ENCODE measurements around the gene CADM1.
A peak's percentile ranks its signal among the peaks of the same experiment; 100 is the strongest.

The CADM1 gene

DNA sequence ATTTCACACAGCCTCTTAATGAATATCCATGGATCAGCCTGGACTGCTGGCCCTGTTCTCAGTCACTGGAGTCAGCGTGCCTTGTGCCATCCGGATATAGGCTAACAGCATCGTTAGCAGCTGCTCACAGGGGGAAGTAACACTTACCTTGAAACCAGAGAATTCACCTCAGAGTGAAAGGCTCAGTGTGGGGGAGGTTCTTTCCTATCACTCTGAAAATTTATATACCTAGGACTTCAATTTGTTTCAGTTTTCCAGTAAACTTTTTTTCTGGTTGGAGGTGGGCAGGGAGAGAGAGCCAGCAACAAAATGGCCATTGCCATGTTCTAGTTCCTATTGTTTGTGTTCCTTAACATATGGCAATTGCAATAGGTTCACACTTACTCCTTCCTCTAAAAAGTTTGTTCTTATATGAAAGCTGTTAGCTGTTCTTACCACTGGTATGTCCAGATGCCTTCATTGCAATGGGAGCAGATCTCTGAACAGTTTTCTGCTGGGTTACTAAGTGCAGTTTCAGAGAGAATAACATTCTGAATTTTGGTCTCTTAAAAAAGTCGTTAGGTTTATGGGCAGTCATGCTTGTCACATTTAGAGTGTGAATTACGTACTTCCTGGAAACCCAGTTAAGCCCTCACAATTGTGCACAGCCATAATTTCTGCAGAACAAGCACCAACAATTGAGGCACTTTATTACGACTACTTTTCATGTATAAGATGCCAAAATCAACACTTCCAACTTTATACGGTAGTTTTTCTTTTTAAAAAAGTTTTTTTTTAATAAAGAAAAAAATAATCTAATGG, 247.6 kb downstream of the CADM1 start:
- in situ Hi-C loops (cut with MboI; ENCODE audit: low sequenced_read_pairs): no loop called here
- Histone ChIP-seq H3K9me3 (no peaks in the 10 kb centered on the region), H3K4me3 (no peak overlapping the region), H3K36me3 (replicated peaks) (no peaks in the 10 kb centered on the region), H3K27me3 (ENCODE audit: low read depth) (no peaks in the 10 kb centered on the region), H3K4me1 (peaks cover 8% of the 10 kb centered on the region)
- DNase-seq (ENCODE audit: low spot score in 2 of 2): no peak

DNA sequence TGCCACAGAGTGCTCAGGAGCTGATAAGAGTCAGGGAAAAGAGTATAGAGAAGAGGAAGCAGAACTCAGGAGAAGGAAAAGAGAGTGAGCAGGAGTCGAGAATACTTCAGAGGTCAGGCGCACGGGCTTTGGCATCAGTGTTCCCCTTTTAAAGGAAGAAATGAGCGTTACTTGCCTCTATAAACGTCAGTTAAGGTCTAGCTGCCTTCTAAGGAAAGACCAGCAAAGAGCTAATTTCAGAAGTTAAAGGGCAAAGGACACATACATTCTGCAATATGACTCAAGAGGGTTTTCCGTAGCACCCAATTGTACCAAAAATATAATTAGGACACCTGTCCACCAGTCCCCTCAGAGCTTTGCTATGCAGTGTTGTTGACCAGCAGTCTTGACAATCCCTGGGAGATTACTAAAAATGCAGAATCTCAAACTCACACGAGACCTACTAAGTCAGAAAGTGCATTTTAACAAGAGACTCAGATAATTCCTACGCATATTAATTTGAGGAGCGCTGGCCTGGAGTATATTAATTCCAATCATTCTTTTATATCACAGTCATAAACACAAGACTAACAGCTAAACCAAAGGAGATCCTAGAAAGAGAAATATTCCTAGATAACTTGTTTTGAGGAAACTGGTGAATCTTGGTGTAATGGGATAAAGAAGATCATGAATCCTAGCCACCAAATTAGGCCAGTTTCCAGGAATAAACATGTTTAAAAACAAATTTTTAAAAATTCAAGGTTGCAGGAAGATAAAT, 249.0 kb downstream of the CADM1 start:
- peaks cover 8% of the 10 kb centered on the region for H3K4me1 ChIP-seq
- no peak overlapping the region for H3K4me3 ChIP-seq
- no peak for DNase-seq (ENCODE audit: low spot score in 2 of 2)
- H3K27me3 ChIP-seq (ENCODE audit: low read depth): no peaks in the 10 kb centered on the region
- in situ Hi-C loops (cut with MboI; ENCODE audit: low sequenced_read_pairs): no loop called here
- H3K9me3 ChIP-seq: no peaks in the 10 kb centered on the region
- H3K36me3 ChIP-seq (replicated peaks): no peaks in the 10 kb centered on the region

DNA sequence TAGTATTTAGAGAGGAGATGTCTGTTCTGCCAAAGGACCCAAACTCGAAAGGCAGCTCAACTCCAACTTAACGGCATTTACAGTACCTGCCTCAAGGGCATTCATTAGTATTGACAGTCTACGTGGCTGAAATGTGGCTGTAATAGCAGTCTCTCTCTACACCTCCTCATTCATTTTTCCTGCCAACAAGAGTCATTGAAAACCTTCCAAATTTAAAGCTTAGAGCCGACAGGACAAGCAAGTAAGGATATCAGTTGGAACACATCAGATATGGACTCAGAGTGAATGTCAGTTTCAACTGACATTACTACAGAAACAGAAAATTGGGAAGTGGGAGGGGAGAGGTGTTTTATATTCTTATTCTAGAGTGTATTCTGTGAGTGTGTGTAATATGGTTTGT, 253.1 kb downstream of the CADM1 start:
- no peak for DNase-seq (ENCODE audit: low spot score in 2 of 2)
- H3K4me3 ChIP-seq: no peak overlapping the region
- in situ Hi-C loops (cut with MboI; ENCODE audit: low sequenced_read_pairs): no loop called here
- peaks cover 14% of the 10 kb centered on the region for H3K4me1 ChIP-seq
- no peaks in the 10 kb centered on the region for H3K9me3 ChIP-seq
- H3K27me3 ChIP-seq (ENCODE audit: low read depth): no peaks in the 10 kb centered on the region
- H3K36me3 ChIP-seq (replicated peaks): no peaks in the 10 kb centered on the region

DNA sequence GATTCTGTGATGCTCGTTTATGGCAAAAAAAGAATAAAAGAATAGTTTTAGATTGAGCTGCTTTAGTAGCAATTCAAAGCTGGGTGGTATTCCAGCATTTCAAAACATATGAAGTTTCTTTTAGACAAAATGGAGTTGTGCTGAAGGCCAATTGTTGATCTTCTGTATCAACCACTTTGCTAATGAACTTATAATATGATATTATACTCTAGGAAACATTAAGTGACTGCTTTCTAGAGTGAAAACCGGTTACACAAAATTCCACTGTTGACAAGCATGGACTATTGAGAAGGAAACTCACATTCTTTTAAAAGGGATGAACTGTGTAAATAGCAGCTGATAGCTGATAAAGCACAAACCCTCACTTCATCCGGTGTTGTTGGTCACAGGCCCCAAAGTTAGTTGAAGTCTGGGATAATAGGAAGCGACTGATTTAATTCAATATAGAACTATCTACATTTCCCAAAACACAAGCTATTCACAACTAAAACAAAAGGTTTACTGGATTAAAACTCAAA, 255.1 kb downstream of the CADM1 start:
- Histone ChIP-seq H3K4me3 (no peak overlapping the region), H3K27me3 (ENCODE audit: low read depth) (no peaks in the 10 kb centered on the region), H3K4me1 (peaks cover 13% of the 10 kb centered on the region), H3K9me3 (no peaks in the 10 kb centered on the region), H3K36me3 (replicated peaks) (no peaks in the 10 kb centered on the region)
- DNase-seq (ENCODE audit: low spot score in 2 of 2): no peak
- in situ Hi-C loops (cut with MboI; ENCODE audit: low sequenced_read_pairs): no loop called here

DNA sequence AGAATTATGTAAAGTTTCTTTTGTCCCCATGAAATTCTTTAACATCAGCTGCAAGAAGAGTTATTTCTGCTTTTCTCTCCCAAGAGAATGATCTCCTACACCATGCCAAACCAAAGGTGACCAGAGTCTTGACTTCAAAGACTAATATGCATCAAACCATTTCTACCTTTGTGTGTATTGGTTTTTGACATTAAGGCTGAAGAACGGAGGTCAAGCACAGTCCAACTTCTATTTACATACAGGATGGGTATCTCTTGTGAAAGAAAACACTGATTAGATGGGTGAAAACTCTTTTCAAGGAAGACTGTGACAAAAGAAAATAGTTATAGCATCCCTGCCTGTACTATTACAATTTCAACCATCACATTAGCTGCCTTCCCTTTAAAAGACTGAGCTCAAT, 256.3 kb downstream of the CADM1 start:
- Histone ChIP-seq H3K9me3 (no peaks in the 10 kb centered on the region), H3K4me1 (peaks cover 6% of the 10 kb centered on the region; the same call in 1 of the 2 replicates), H3K36me3 (replicated peaks) (no peaks in the 10 kb centered on the region), H3K27me3 (ENCODE audit: low read depth) (no peaks in the 10 kb centered on the region), H3K4me3 (no peak overlapping the region)
- DNase-seq (ENCODE audit: low spot score in 2 of 2): no peak
- in situ Hi-C loops (cut with MboI; ENCODE audit: low sequenced_read_pairs): no loop called here

DNA sequence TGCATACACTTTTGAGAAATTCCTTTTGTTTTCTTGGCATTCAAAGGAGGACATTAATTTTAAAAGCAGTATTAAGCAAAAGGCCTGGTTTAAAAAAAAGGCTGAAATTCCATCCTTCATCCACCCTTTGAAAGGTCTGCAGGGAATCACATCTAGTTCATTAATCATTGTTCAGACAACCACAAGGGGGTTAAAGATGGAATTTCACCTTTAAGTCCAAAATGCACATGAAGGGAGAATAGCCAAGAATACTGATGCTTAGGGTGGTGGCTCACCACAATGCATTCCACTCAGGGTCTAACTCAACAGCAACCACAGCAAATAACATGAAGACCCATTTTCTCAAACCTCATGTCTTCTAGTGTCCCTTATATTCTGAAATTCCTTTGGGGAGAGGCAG, 256.9 kb downstream of the CADM1 start:
- Histone ChIP-seq H3K9me3 (no peaks in the 10 kb centered on the region), H3K27me3 (ENCODE audit: low read depth) (no peaks in the 10 kb centered on the region), H3K4me3 (no peak overlapping the region), H3K36me3 (replicated peaks) (no peaks in the 10 kb centered on the region), H3K4me1 (peaks cover 7% of the 10 kb centered on the region; the same call in 1 of the 2 replicates)
- DNase-seq (ENCODE audit: low spot score in 2 of 2): peak; percentile 15 to 58
- in situ Hi-C loops (cut with MboI; ENCODE audit: low sequenced_read_pairs): no loop called here

DNA sequence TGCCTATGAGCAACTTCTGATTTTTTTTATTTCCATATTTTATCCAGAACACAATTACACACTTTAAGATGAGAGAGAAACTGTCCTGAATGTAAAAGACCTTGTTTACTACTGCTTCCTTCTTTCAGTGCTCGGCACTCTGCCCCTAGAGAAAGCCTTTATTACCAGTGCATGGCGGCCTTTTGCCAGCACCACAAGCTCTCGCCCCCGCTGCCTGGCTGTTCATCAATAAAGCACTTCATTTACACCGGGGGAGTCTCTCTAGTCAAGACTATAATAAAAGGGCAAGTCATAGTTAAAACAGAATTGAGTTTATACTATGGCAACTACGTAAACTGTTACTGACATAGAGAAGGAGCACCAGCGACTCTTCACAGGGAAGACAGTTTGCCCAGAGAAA, 259.5 kb downstream of the CADM1 start:
- in situ Hi-C loops (cut with MboI; ENCODE audit: low sequenced_read_pairs): no loop called here
- DNase-seq (ENCODE audit: low spot score in 2 of 2): no peak
- Histone ChIP-seq H3K27me3 (ENCODE audit: low read depth) (no peaks in the 10 kb centered on the region), H3K4me3 (no peak overlapping the region), H3K4me1 (peaks cover 9% of the 10 kb centered on the region; the same call in 1 of the 2 replicates), H3K9me3 (no peaks in the 10 kb centered on the region), H3K36me3 (replicated peaks) (no peaks in the 10 kb centered on the region)

DNA sequence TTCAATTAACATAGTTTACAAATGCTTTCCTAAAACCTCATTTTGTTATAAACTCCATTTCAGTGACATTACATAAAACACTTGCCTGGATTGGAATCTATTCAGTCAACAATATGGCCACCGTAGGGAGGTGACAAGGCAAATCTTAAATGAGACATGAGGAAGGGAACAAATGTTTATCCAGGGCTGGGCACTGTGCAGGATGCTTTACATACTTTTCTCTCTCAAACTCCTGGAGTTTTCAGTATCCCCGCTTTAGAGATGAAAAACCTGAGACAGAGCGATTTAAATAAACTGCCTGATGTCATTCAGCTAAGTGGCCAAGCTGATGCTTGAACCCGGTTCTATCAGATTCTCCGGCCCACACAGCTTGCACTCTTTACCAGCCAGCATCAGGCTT, 259.9 kb downstream of the CADM1 start:
- Histone ChIP-seq H3K4me1 (peaks cover 9% of the 10 kb centered on the region; the same call in 1 of the 2 replicates), H3K36me3 (replicated peaks) (no peaks in the 10 kb centered on the region), H3K9me3 (no peaks in the 10 kb centered on the region), H3K27me3 (ENCODE audit: low read depth) (no peaks in the 10 kb centered on the region), H3K4me3 (no peak overlapping the region)
- in situ Hi-C loops (cut with MboI; ENCODE audit: low sequenced_read_pairs): no loop called here
- DNase-seq (ENCODE audit: low spot score in 2 of 2): no peak

DNA sequence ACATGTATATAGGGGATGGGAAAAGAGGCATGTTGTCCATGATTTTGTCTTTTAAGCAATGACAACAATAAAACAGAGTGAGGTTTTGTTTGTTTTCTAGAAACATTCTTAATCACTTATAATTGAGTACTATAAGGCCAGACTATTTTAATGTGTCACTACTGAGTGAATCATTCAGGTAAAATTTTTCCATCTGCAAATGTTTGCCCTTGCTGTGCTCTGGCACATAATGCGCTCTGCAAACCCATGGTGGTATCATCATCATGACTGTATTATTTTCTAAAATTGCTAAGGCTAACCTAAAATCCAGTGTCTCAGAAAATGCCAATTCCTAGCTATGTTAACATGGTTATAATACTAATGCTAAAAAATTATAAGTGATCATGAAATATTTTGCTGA, 261.2 kb downstream of the CADM1 start:
- DNase-seq (ENCODE audit: low spot score in 2 of 2): no peak
- no peaks in the 10 kb centered on the region for H3K27me3 ChIP-seq (ENCODE audit: low read depth)
- H3K4me3 ChIP-seq: no peak overlapping the region
- H3K4me1 ChIP-seq: peaks cover 7% of the 10 kb centered on the region; the same call in 1 of the 2 replicates
- in situ Hi-C loops (cut with MboI; ENCODE audit: low sequenced_read_pairs): no loop called here
- H3K9me3 ChIP-seq: no peaks in the 10 kb centered on the region
- H3K36me3 ChIP-seq (replicated peaks): no peaks in the 10 kb centered on the region

DNA sequence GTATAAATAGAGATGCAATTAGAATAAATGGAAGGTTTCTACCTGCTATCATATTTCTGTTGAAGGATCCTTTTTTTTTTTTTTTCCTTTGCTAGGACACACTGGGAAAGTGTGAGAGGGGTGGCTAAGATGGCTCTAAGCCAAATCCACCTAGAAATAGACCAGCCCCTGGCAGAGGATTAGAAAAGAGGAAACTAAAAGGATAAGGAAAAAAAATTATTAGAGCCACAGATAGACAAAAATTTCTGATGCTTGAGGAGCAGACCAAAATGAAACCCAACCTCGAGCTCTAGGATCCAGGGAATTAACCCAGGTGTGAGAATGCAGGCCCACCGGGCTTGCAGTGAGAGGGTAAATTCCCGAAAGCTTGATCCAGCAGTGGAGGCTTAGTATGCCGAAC, 262.3 kb downstream of the CADM1 start:
- Histone ChIP-seq H3K27me3 (ENCODE audit: low read depth) (no peaks in the 10 kb centered on the region), H3K9me3 (no peaks in the 10 kb centered on the region), H3K4me1 (0 out of 2 replicates have a peak, but pooled peaks cover 2% of the 10 kb centered on the region), H3K36me3 (replicated peaks) (no peaks in the 10 kb centered on the region), H3K4me3 (no peak overlapping the region)
- no peak for DNase-seq (ENCODE audit: low spot score in 2 of 2)
- in situ Hi-C loops (cut with MboI; ENCODE audit: low sequenced_read_pairs): no loop called here

DNA sequence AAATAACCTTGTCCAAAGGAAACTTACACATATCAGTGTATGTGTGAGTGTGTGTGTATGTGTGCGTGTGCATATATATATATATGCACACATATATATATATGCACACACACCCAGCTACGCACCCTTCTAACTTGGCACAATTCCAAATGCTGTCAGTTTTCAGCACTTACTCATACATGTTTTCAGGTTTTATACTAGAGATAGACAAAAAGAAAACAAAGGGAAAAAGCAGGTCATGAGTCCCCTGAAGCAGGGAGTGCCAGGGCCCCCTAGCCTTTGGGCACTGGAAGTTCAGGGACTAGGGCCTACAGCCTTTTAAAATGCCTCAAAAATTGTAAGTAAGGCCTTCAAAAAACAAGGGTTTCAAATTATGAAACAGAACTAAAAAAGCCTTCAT, 265.4 kb downstream of the CADM1 start:
- no peak for DNase-seq (ENCODE audit: low spot score in 2 of 2)
- H3K27me3 ChIP-seq (ENCODE audit: low read depth): no peaks in the 10 kb centered on the region
- H3K9me3 ChIP-seq: no peaks in the 10 kb centered on the region
- H3K4me3 ChIP-seq: no peak overlapping the region
- 0 out of 2 replicates have a peak, but pooled peaks cover 2% of the 10 kb centered on the region for H3K4me1 ChIP-seq
- H3K36me3 ChIP-seq (replicated peaks): no peaks in the 10 kb centered on the region
- in situ Hi-C loops (cut with MboI; ENCODE audit: low sequenced_read_pairs): no loop called here

DNA sequence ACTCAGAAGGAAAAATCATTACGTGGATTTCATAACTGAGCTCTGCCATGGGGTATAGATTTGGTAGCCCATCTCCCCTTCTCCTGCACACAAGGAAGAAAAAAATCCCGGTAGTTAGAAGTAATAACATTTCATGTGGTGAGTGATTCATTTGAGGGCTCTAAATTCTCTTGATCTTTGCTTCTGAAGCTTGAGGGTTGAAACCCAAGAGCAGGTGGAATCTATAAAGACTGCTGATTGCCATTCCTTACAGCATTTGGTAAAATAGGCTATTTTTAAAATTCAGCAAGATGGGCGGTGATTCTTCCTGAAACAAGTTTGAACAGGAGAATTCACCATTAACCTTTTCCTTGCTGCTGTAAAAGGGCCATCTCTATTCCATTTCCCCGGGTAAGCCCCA, 266.1 kb downstream of the CADM1 start:
- Histone ChIP-seq H3K27me3 (ENCODE audit: low read depth) (no peaks in the 10 kb centered on the region), H3K36me3 (replicated peaks) (no peaks in the 10 kb centered on the region), H3K4me3 (no peak overlapping the region), H3K9me3 (no peaks in the 10 kb centered on the region), H3K4me1 (0 out of 2 replicates have a peak, but pooled peaks cover 2% of the 10 kb centered on the region)
- in situ Hi-C loops (cut with MboI; ENCODE audit: low sequenced_read_pairs): no loop called here
- DNase-seq (ENCODE audit: low spot score in 2 of 2): no peak

DNA sequence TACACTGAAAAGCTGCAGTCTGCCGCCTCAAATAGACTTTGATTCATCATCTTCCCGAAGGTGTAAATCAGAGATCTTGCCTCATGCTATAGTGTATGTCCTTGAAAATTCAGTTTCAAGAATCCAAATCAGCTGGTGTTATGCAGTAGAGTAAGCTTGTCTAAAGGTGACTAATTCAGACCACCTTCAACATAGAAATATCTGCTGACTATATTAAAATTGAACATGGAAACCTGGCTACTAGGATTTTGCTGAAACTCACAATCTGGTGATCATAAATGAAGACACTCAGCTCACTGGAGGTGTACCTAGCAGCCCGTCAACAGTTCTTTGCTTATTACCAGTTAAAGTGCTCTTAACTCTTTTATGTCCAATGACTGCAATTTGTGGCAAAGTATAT, 266.6 kb downstream of the CADM1 start:
- in situ Hi-C loops (cut with MboI; ENCODE audit: low sequenced_read_pairs): no loop called here
- 0 out of 2 replicates have a peak, but pooled peaks cover 2% of the 10 kb centered on the region for H3K4me1 ChIP-seq
- H3K4me3 ChIP-seq: no peak overlapping the region
- no peaks in the 10 kb centered on the region for H3K36me3 ChIP-seq (replicated peaks)
- H3K9me3 ChIP-seq: no peaks in the 10 kb centered on the region
- H3K27me3 ChIP-seq (ENCODE audit: low read depth): no peaks in the 10 kb centered on the region
- no peak for DNase-seq (ENCODE audit: low spot score in 2 of 2)

DNA sequence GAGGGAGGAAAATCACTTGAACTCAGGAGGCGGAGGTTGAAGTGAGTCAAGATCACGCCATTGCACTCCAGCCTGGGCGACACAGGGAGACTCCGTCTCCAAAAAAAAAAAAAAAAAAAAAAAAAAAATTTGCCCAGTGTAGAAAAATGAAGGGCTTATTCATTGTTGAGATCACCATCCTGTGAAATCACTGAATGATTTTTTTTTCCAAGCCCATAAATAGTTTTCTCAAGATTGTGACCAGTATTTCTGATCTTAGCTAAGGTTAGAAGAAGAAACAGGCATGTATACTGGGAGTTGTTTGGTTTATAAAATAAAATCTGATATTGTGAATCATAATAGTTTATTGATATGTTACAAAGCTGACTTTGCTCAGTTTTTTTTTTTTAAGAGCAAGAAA, 269.4 kb downstream of the CADM1 start:
- Histone ChIP-seq H3K27me3 (ENCODE audit: low read depth) (no peaks in the 10 kb centered on the region), H3K4me3 (no peak overlapping the region), H3K4me1 (no peaks in the 10 kb centered on the region), H3K36me3 (replicated peaks) (no peaks in the 10 kb centered on the region), H3K9me3 (no peaks in the 10 kb centered on the region)
- no peak for DNase-seq (ENCODE audit: low spot score in 2 of 2)
- in situ Hi-C loops (cut with MboI; ENCODE audit: low sequenced_read_pairs): no loop called here
